ENCODE results near the gene OPCML.

OPCML gene

DNA sequence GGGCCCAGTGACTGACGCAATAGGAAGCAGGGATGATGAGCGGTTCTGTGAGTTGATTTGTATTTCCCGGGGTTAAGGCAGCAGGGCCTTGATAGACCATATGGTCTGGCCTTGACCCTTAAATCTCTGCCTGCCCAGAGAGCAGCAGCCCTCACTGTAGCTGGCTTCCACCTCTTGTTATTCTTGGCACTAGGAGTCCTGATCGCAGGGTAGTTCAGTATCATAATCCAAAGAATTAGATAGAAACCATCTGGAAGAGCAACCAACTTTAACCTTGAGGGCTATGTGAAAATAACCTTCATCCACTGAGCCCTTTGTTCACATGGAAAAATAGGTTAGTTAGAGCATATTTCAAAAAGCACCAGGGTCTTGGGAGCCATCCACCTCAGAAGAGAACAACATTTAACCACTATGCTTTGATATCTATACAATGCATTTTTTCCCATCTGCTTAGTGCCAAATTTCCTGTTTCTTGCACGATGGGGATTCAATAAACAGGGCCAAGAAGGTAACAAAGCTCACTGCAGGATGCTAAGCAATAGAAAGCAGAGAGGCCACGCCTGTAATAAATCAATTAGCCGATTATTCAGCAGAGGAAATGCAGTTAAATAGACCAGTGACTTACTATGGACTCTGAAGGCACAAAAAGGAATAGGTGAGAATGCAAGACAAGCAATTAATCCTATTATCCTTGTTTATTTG lies 761.3 kb downstream of the OPCML start:
- no peak overlapping the region for H3K27ac ChIP-seq
- TF ChIP-seq CTCF (conservative IDR thresholded peaks at IDR 0.05; ENCODE audit: low read depth, low read length): no peak

GRCh38 chr11:132763503-132763902 lies 768.8 kb downstream of the OPCML start:
- H3K27me3 ChIP-seq (ENCODE audit: insufficient read depth, low read depth): no peaks in the 10 kb centered on the region
- no peaks in the 10 kb centered on the region for H3K36me3 ChIP-seq (ENCODE audit: insufficient read depth)
- TF ChIP-seq CTCF (conservative IDR thresholded peaks at IDR 0.05; ENCODE audit: low read depth, low read length): no peak
- H3K79me2 ChIP-seq (ENCODE audit: insufficient read depth, low read depth): no peaks in the 10 kb centered on the region
- no peaks in the 10 kb centered on the region for H4K20me1 ChIP-seq (ENCODE audit: insufficient read depth)
- H2AFZ ChIP-seq (ENCODE audit: low read depth): no peak overlapping the region
- no peak overlapping the region for H3K27ac ChIP-seq
- H3K4me1 ChIP-seq (ENCODE audit: low read depth, poor library complexity, severe bottlenecking): no peaks in the 10 kb centered on the region
- no peak overlapping the region for H3K4me3 ChIP-seq (IDR thresholded peaks at IDR 0.05; ENCODE audit: insufficient read depth, low read depth, low read length)
- no peak overlapping the region for H3K4me2 ChIP-seq
- H3K9ac ChIP-seq: no peak overlapping the region

More for the DNA sequence above, 761.3 kb downstream of the OPCML start:
- no peaks in the 10 kb centered on the region for H4K20me1 ChIP-seq (ENCODE audit: insufficient read depth)
- H3K4me2 ChIP-seq: no peak overlapping the region
- H3K79me2 ChIP-seq (ENCODE audit: insufficient read depth, low read depth): no peaks in the 10 kb centered on the region
- H2AFZ ChIP-seq (ENCODE audit: low read depth): no peak overlapping the region
- no peaks in the 10 kb centered on the region for H3K4me1 ChIP-seq (ENCODE audit: low read depth, poor library complexity, severe bottlenecking)
- H3K27me3 ChIP-seq (ENCODE audit: insufficient read depth, low read depth): no peaks in the 10 kb centered on the region
- no peak overlapping the region for H3K9ac ChIP-seq
- H3K4me3 ChIP-seq (IDR thresholded peaks at IDR 0.05; ENCODE audit: insufficient read depth, low read depth, low read length): no peak overlapping the region
- no peaks in the 10 kb centered on the region for H3K36me3 ChIP-seq (ENCODE audit: insufficient read depth)

DNA sequence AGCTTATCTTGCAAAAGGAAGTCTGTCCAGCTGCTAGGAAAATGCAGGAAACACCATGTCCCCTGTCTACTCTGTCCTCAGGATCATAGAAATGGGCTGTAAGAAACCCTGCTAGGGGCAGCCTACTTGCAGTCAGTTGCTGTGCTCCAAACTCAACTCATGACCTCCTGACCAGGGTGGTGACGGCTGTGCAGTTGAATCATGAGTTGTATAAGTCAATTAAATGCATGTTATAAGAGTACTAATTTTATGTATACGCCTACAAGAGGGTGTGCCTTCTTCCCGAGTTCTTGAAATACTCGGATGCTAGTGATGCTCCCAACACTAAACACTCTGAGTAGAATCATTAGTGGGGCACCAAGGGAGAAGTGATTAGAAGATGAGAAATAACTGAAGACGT lies 776.4 kb downstream of the OPCML start:
- Histone ChIP-seq H3K4me2 (no peak overlapping the region), H3K4me3 (IDR thresholded peaks at IDR 0.05; ENCODE audit: insufficient read depth, low read depth, low read length) (no peak overlapping the region), H3K4me1 (ENCODE audit: low read depth, poor library complexity, severe bottlenecking) (no peaks in the 10 kb centered on the region), H2AFZ (ENCODE audit: low read depth) (no peak overlapping the region), H3K36me3 (ENCODE audit: insufficient read depth) (no peaks in the 10 kb centered on the region), H3K27ac (no peak overlapping the region), H4K20me1 (ENCODE audit: insufficient read depth) (no peaks in the 10 kb centered on the region), H3K27me3 (ENCODE audit: insufficient read depth, low read depth) (no peaks in the 10 kb centered on the region), H3K79me2 (ENCODE audit: insufficient read depth, low read depth) (no peaks in the 10 kb centered on the region), H3K9ac (no peak overlapping the region)
- TF ChIP-seq CTCF (conservative IDR thresholded peaks at IDR 0.05; ENCODE audit: low read depth, low read length): no peak

DNA sequence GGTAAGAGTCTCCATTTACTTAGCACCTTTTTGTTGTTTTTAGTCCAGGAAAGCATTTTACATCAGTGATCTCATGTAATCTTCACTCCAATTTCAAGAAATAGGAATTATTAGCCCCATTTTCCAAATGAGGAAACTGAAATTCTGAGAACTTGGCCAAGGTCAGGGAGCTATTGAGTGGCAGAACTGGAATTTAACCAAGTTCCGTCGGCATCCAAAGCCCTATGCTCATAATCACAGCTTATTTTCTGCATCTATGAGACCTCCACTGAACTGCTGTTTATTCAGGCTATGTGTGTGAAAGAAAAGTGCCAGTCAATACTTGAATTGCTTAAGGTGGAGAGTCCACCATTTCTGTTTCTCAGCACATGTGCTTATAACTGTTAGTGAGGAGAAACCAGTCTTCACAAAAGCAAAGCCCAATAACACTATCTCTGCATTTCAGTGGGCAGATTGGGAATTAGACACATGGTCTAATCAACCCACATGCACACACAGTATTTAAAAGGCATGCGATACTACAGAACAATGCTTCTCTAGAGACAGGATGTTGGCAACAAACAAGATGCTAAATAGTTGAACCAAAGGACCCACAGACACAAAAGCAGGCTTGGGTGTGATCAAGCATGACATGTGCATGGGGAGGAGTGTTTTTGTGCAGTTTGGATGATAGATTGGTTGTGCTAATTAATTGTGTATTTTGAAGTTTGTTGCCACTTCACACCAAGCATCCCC lies 780.6 kb downstream of the OPCML start:
- Histone ChIP-seq H2AFZ (ENCODE audit: low read depth) (no peak overlapping the region), H3K4me1 (ENCODE audit: low read depth, poor library complexity, severe bottlenecking) (no peaks in the 10 kb centered on the region), H4K20me1 (ENCODE audit: insufficient read depth) (no peaks in the 10 kb centered on the region), H3K4me3 (IDR thresholded peaks at IDR 0.05; ENCODE audit: insufficient read depth, low read depth, low read length) (no peak overlapping the region), H3K36me3 (ENCODE audit: insufficient read depth) (no peaks in the 10 kb centered on the region), H3K79me2 (ENCODE audit: insufficient read depth, low read depth) (no peaks in the 10 kb centered on the region), H3K4me2 (no peak overlapping the region), H3K27ac (no peak overlapping the region), H3K27me3 (ENCODE audit: insufficient read depth, low read depth) (no peaks in the 10 kb centered on the region), H3K9ac (no peak overlapping the region)
- TF ChIP-seq CTCF (conservative IDR thresholded peaks at IDR 0.05; ENCODE audit: low read depth, low read length): no peak

Data from KMS-11 (cell line).